SK-N-SH treated with all-trans-retinoic acid at 6 μM for 48 hours (cell line): ENCODE measurements around the gene STIL.
A peak's percentile ranks its signal among the peaks of the same experiment; 100 is the strongest.

Experiments
- ATAC-seq: fragments of 200-7000 bp; cut with Tn5 transposase; 3 replicates; pipeline ENCODE4 v1.9.1; 2020; ENCODE audit warnings: mild to moderate bottlenecking, moderate library complexity
- ARNTL ChIP-seq: fragments of 450-650 bp; formaldehyde crosslinking; IDR thresholded peaks from 2 replicates; pipeline ENCODE4 v1.5.0; 2020; ENCODE audit warnings: low read depth, mild to moderate bottlenecking, moderate library complexity, borderline replicate concordance
- BACH2 ChIP-seq: fragments of 250-450 bp; sonication (Bioruptor Pico); IDR thresholded peaks from 2 replicates; pipeline ENCODE4 v1.9.0; 2021; ENCODE audit warnings: mild to moderate bottlenecking, borderline replicate concordance
- CSDC2 ChIP-seq: fragments of 250-450 bp; sonication (Bioruptor Pico); IDR thresholded peaks from 2 replicates; pipeline ENCODE4 v1.5.0; 2020; ENCODE audit warnings: mild to moderate bottlenecking, moderate library complexity
- ESRRG ChIP-seq: fragments of 250-450 bp; sonication (Bioruptor Pico); IDR thresholded peaks from 2 replicates; pipeline ENCODE4 v1.6.1; 2021; ENCODE audit warnings: mild to moderate bottlenecking
- GLIS3 ChIP-seq: fragments of 250-450 bp; sonication (Bioruptor Pico); IDR thresholded peaks from 2 replicates; pipeline ENCODE4 v1.5.0; 2020; ENCODE audit warnings: mild to moderate bottlenecking, moderate library complexity
- ISL1 ChIP-seq: fragments of 250-450 bp; sonication (Bioruptor Pico); IDR thresholded peaks from 2 replicates; pipeline ENCODE4 v2.1.2; 2022; ENCODE audit warnings: mild to moderate bottlenecking, moderate library complexity
- OSR1 ChIP-seq: fragments of 250-450 bp; sonication (Bioruptor Pico); IDR thresholded peaks from 2 replicates; pipeline ENCODE4 v1.8.0; 2022; ENCODE audit warnings: moderate library complexity, mild to moderate bottlenecking, inconsistent platforms
- PATZ1 ChIP-seq: fragments of 250-450 bp; sonication (Bioruptor Pico); IDR thresholded peaks from 2 replicates; pipeline ENCODE4 v1.8.0; 2020; ENCODE audit warnings: mild to moderate bottlenecking, moderate library complexity, borderline replicate concordance
- POU6F1 ChIP-seq: fragments of 250-450 bp; sonication (Bioruptor Pico); IDR thresholded peaks from 2 replicates; pipeline ENCODE4 v1.8.0; 2021; ENCODE audit warnings: low read depth, mild to moderate bottlenecking, moderate library complexity, borderline replicate concordance
- PPARA ChIP-seq: fragments of 250-450 bp; sonication (Bioruptor Pico); IDR thresholded peaks from 2 replicates; pipeline ENCODE4 v1.5.0; 2020; ENCODE audit warnings: mild to moderate bottlenecking, borderline replicate concordance
- RARB ChIP-seq: fragments of 250-450 bp; sonication (Bioruptor Pico); IDR thresholded peaks from 2 replicates; pipeline ENCODE4 v1.8.0; 2021; ENCODE audit warnings: mild to moderate bottlenecking, moderate library complexity
- SNAI2 ChIP-seq: fragments of 250-450 bp; sonication (Bioruptor Pico); IDR thresholded peaks from 2 replicates; pipeline ENCODE4 v1.5.0; 2020; ENCODE audit warnings: mild to moderate bottlenecking, moderate library complexity
- TCF4 ChIP-seq: fragments of 250-450 bp; sonication (Bioruptor Pico); IDR thresholded peaks from 2 replicates; pipeline ENCODE4 v1.8.0; 2021; ENCODE audit warnings: mild to moderate bottlenecking, moderate library complexity, borderline replicate concordance
- TOX ChIP-seq: fragments of 250-450 bp; sonication (Bioruptor Pico); IDR thresholded peaks from 2 replicates; pipeline ENCODE4 v1.8.0; 2021; ENCODE audit warnings: mild to moderate bottlenecking, moderate library complexity, borderline replicate concordance
- ZC3H10 ChIP-seq: fragments of 250-450 bp; sonication (Bioruptor Pico); IDR thresholded peaks from 2 replicates; pipeline ENCODE4 v1.5.1; 2021; ENCODE audit warnings: mild to moderate bottlenecking, moderate library complexity
- ZFP3 ChIP-seq: fragments of 250-450 bp; sonication (Bioruptor Pico); IDR thresholded peaks from 2 replicates; pipeline ENCODE4 v1.5.0; 2020; ENCODE audit warnings: mild to moderate bottlenecking, moderate library complexity
- ZNF565 ChIP-seq: fragments of 450-650 bp; formaldehyde crosslinking; conservative IDR thresholded peaks from 2 replicates; pipeline ENCODE4 v1.5.0; 2020; ENCODE audit warnings: low read depth, mild to moderate bottlenecking, moderate library complexity
- ZNF70 ChIP-seq: fragments of 450-650 bp; formaldehyde crosslinking; IDR thresholded peaks from 2 replicates; pipeline ENCODE4 v1.5.0; 2020; ENCODE audit warnings: mild to moderate bottlenecking, moderate library complexity
- ZNF8 ChIP-seq: fragments of 450-650 bp; formaldehyde crosslinking; IDR thresholded peaks from 2 replicates; pipeline ENCODE4 v1.5.0; 2020; ENCODE audit warnings: mild to moderate bottlenecking, moderate library complexity
- TF ChIP-seq, protein P1 (sequence below): fragments of 250-450 bp; sonication (Bioruptor Pico); IDR thresholded peaks from 2 replicates; pipeline ENCODE4 v1.5.1; 2021; ENCODE audit warnings: mild to moderate bottlenecking, moderate library complexity
- TF ChIP-seq, protein P2 (sequence below): fragments of 250-450 bp; sonication (Bioruptor Pico); IDR thresholded peaks from 2 replicates; pipeline ENCODE4 v1.5.0; 2020; ENCODE audit warnings: mild to moderate bottlenecking, moderate library complexity
- TF ChIP-seq, protein P3 (sequence below): fragments of 250-450 bp; sonication (Bioruptor Pico); IDR thresholded peaks from 2 replicates; pipeline ENCODE4 v1.5.1; 2020; ENCODE audit warnings: low read depth, mild to moderate bottlenecking, moderate library complexity

STIL gene

DNA sequence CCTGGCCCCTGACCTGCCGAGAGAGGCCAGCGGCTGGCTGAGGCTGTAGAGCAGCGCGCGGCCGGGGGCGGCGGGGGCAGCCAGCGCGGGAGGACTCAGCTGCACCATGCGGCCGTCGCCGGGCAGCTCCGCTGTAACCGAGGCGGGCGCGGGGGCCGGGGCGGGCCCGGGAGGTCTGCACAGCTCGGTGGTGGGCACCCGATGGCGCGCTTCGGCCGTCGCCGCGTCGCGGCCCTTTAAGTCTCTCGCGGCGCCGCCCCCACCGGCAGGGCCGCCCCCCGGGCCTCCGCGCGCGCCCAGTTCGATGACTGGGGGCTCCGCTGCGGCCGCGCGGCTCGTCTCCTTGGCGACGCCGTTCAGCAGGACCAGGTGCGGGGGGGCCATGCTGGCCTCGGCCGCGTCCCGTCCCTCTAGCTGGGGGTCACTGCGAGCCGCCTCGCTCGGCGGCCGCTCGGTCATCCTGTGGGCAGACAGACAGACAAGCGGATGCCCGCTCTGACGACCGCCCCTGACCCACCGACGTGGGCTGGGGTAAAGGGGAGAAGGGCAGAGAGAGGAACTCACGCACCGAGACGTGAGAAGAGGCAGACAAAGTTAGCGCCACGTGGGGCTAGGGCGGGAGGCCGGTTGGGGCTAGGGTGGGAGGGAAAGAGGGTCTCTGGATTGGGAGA lies 88.4 kb downstream of the STIL start:
- TF ChIP-seq PPARA (CRISPR knock-in tag) (no peak), ZFP3 (CRISPR knock-in tag) (no peak), ZNF70 (CRISPR knock-in tag) (no peak), ZC3H10 (CRISPR knock-in tag) (no peak), CSDC2 (CRISPR knock-in tag) (no peak), ESRRG (no peak), TCF4 (CRISPR knock-in tag) (no peak), SNAI2 (no peak), GLIS3 (no peak)
- TF ChIP-seq, protein P1, sequence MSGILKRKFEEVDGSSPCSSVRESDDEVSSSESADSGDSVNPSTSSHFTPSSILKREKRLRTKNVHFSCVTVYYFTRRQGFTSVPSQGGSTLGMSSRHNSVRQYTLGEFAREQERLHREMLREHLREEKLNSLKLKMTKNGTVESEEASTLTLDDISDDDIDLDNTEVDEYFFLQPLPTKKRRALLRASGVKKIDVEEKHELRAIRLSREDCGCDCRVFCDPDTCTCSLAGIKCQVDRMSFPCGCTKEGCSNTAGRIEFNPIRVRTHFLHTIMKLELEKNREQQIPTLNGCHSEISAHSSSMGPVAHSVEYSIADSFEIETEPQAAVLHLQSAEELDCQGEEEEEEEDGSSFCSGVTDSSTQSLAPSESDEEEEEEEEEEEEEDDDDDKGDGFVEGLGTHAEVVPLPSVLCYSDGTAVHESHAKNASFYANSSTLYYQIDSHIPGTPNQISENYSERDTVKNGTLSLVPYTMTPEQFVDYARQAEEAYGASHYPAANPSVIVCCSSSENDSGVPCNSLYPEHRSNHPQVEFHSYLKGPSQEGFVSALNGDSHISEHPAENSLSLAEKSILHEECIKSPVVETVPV (CRISPR knock-in tag) = no peak
- ATAC-seq = peak; percentile 40

DNA sequence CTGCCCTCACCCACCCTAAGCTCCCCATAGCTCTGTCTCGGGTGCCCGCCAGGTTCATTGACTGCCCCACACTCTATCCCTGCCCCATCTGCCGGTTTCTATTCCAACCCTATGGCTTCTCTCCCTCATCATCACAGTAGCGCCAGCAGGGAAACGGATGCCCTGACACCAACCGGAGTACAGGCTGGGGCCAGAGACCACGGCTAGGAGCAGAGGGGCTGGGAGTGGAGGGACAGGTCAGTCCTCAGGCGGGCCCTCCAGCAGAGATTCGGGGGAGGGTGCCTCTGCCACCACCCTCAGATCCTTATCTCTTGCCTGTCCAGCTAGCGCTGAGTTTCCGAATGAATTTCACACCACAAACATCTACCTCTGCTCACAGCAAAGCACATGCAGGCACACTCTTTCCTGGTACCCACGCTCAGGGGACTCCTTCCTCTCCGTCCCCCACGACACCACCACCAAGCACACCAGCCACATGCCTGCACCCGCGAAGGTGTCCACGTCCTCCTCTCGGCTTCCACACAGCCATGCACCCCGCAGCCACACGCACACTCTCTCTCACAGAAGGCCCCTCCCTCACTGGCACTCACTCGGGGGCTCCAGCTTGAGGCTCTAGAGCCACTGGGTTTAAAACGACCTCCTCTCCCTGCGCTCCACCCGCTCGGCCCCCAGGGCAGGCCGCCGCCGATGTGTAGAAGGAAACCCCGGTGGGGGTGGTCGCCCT lies 89.1 kb downstream of the STIL start:
- TF ChIP-seq POU6F1 (CRISPR knock-in tag) (no peak), RARB (CRISPR knock-in tag) (no peak), CSDC2 (CRISPR knock-in tag) (no peak), ARNTL (CRISPR knock-in tag) (no peak), GLIS3 (no peak), ZNF70 (CRISPR knock-in tag) (no peak)
- ATAC-seq = peak; percentile 31

DNA sequence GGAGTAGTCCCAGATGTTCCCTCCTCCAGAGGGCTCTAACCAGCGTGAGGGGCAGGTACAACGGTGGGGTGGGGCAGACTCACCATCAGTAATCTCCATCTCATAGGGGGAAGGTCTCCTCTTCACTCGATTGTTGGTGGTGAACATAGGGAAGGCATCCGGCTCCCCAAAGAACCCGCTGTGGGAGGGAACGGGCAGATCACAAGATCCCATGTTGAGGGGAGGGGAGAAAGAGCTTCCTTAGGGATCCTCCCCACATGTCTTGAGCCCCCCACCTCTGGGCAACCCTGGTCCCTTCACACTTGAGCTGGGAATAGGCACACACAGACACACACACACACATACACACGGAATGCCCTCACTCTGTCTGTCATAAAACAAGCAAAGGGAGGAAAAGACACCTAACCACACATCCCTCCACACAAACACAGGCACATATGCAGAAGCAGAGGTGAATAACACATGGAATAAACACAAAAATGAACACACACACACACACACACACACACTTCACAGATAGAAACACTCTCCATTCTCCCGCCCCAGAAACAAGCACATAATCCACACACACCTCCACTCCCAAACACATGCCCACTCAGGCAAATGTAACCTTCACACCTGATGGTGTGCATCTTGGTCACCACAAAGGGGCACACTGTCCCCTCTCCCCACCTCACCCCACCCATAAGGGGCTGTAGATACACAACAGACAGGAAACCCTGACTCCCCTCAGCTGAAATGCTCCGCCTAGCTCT lies 89.8 kb downstream of the STIL start:
- TF ChIP-seq ZNF565 (CRISPR knock-in tag) (no peak), TCF4 (CRISPR knock-in tag) (no peak), PATZ1 (CRISPR knock-in tag) (no peak), ARNTL (CRISPR knock-in tag) (no peak), BACH2 (CRISPR knock-in tag) (no peak), OSR1 (CRISPR knock-in tag) (no peak), ZFP3 (CRISPR knock-in tag) (no peak), POU6F1 (CRISPR knock-in tag) (no peak), RARB (CRISPR knock-in tag) (no peak), TOX (CRISPR knock-in tag) (no peak), ZC3H10 (CRISPR knock-in tag) (no peak), ISL1 (CRISPR knock-in tag) (no peak), CSDC2 (CRISPR knock-in tag) (no peak), PPARA (CRISPR knock-in tag) (no peak), SNAI2 (no peak), ZNF8 (CRISPR knock-in tag) (no peak)
- TF ChIP-seq, protein P2, sequence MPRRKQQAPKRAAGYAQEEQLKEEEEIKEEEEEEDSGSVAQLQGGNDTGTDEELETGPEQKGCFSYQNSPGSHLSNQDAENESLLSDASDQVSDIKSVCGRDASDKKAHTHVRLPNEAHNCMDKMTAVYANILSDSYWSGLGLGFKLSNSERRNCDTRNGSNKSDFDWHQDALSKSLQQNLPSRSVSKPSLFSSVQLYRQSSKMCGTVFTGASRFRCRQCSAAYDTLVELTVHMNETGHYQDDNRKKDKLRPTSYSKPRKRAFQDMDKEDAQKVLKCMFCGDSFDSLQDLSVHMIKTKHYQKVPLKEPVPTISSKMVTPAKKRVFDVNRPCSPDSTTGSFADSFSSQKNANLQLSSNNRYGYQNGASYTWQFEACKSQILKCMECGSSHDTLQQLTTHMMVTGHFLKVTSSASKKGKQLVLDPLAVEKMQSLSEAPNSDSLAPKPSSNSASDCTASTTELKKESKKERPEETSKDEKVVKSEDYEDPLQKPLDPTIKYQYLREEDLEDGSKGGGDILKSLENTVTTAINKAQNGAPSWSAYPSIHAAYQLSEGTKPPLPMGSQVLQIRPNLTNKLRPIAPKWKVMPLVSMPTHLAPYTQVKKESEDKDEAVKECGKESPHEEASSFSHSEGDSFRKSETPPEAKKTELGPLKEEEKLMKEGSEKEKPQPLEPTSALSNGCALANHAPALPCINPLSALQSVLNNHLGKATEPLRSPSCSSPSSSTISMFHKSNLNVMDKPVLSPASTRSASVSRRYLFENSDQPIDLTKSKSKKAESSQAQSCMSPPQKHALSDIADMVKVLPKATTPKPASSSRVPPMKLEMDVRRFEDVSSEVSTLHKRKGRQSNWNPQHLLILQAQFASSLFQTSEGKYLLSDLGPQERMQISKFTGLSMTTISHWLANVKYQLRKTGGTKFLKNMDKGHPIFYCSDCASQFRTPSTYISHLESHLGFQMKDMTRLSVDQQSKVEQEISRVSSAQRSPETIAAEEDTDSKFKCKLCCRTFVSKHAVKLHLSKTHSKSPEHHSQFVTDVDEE (CRISPR knock-in tag) = no peak
- TF ChIP-seq, protein P1 (CRISPR knock-in tag) = no peak
- TF ChIP-seq, protein P3, sequence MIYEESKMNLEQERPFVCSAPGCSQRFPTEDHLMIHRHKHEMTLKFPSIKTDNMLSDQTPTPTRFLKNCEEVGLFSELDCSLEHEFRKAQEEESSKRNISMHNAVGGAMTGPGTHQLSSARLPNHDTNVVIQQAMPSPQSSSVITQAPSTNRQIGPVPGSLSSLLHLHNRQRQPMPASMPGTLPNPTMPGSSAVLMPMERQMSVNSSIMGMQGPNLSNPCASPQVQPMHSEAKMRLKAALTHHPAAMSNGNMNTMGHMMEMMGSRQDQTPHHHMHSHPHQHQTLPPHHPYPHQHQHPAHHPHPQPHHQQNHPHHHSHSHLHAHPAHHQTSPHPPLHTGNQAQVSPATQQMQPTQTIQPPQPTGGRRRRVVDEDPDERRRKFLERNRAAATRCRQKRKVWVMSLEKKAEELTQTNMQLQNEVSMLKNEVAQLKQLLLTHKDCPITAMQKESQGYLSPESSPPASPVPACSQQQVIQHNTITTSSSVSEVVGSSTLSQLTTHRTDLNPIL (CRISPR knock-in tag) = no peak
- no peak for ATAC-seq
